Measurements from ENCODE around the gene UBL4B.

The UBL4B gene

DNA sequence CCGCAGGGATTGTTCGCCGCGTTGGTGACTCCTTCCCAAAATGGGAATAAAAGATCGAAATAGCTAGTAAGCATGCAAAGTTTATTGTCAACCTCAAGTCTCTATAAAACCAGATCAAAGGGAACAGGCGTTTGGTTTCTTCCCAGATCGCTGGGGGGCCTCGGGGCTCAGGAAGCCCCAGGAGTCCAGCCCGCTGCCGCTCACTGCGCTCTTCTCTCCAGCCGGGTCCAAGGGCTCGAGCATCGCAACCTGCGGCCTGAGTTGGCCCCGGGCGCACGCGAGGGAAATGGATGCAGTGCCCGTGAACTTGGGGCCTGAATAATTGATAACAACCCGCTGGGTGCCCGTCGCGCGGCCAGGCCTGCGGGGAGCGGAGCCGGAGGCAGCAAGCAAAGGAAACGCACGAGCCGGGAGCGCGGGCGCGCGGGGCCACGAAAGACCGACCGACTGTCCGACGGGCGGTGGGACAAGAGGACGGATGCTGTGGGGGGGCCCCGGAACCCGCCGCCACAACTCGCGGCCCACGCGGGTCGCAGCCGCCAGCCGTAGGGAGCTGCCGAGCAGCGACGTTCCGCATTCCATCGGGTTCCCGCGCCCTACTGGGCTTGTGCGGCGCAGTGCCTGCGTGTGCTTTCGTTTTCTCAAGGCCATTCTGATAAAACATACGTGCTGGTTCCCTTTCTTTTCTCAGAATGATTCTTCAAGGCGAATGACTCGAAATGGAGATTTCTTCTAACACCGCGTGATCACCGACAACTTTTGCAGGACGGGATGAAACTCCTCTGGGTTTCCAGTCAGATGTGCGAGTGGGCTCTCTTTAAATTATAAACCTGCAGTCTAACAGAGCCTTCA, 27.8 kb upstream of the UBL4B start:
- in situ Hi-C loops (cut with MboI; ENCODE audit: low sequenced_read_pairs) = no loop called here

GRCh38 chr1:110085671-110086070, 26.6 kb upstream of the UBL4B start:
- in situ Hi-C loops (cut with MboI; ENCODE audit: low sequenced_read_pairs) = no loop called here

DNA sequence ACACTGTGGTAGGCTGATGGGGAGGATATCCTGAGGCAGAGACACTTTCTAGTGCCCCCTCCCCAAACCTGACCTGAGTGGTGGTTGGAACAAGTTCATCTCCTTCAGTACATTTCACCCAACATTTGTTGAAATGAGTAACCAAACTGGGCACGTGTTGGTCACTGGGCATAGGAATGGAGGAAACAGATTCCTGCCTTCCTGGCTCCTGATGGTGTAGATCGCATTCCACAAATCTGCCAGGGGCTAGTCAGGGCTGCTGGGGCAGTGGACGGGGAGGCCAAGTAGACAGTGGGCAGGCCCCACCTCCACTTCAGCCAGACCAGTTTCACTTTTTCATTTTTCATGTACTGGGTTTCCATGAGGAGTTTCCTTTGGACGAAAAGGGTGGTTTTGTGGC, 25.3 kb upstream of the UBL4B start:
- in situ Hi-C loops (cut with MboI; ENCODE audit: low sequenced_read_pairs) = no loop called here

GRCh38 chr1:110087812-110088738, 24.2 kb upstream of the UBL4B start:
- in situ Hi-C loops (cut with MboI; ENCODE audit: low sequenced_read_pairs) = no loop called here

- in situ Hi-C loops (cut with MboI; ENCODE audit: low sequenced_read_pairs) = no loop called here
Observed at GRCh38 chr1:110088739-110089316, 23.4 kb upstream of the UBL4B start.

- in situ Hi-C loops (cut with MboI; ENCODE audit: low sequenced_read_pairs) = no loop called here
Observed at GRCh38 chr1:110089561-110090275, 22.5 kb upstream of the UBL4B start.

GRCh38 chr1:110091381-110091780, 20.9 kb upstream of the UBL4B start:
- in situ Hi-C loops (cut with MboI; ENCODE audit: low sequenced_read_pairs) = no loop called here

DNA sequence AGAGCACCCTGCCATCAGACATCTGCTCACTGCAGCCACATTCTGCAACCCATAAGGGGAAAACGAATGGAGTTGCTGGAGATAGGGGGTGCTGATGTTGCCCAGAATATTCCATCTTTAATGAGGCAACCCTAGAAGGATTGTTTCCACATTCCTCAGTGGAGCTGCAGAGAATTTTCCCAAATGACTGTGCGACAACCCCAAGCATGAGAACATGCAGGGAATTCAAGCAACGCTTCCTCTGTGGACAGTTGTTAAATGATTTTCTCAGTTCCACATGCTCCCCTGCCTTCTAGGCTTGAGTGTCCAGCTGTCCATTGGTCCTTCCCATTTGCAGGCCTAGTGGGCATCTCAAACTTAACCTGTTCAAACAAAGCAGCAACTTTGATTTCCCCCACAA, 20.5 kb upstream of the UBL4B start:
- in situ Hi-C loops (cut with MboI; ENCODE audit: low sequenced_read_pairs) = no loop called here

GRCh38 chr1:110092991-110093390, 19.3 kb upstream of the UBL4B start:
- in situ Hi-C loops (cut with MboI; ENCODE audit: low sequenced_read_pairs) = no loop called here

DNA sequence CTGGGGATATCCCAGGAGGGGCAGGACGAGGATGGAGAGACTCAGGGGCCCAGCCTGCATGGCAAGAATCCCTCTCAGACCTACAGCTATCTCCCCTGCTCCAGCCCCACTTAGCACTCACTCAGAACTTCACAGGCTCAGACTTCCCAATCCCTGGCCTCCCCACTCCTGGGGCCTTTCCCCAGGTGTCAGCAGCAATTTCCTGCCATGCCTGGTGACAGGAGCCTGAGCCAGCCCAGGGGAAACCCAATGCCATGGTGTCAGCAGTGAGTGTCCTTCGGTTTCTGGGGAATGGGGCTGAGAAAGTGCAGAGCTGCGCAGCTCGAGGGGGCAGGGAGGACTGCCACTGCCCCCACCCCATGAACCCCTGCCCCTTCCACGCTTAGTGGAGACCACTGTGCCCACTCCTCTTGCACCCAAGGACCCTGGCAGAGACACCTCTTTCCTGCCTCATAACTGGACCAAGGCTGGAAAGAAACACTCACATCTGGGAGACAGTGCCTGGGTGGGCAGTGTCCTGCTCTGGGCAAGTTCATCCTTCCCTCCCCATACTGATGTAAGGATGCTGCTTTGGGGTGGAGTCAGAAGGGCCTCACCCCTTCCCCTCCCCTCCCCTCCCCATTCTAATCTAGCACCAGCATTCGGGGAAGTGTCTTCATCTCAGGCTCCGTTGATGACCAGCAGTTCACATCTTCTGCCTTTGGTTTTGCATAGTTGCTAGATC, 17.1 kb upstream of the UBL4B start:
- in situ Hi-C loops (cut with MboI; ENCODE audit: low sequenced_read_pairs) = no loop called here

GRCh38 chr1:110097507-110098221, 14.6 kb upstream of the UBL4B start:
- in situ Hi-C loops (cut with MboI; ENCODE audit: low sequenced_read_pairs) = no loop called here

DNA sequence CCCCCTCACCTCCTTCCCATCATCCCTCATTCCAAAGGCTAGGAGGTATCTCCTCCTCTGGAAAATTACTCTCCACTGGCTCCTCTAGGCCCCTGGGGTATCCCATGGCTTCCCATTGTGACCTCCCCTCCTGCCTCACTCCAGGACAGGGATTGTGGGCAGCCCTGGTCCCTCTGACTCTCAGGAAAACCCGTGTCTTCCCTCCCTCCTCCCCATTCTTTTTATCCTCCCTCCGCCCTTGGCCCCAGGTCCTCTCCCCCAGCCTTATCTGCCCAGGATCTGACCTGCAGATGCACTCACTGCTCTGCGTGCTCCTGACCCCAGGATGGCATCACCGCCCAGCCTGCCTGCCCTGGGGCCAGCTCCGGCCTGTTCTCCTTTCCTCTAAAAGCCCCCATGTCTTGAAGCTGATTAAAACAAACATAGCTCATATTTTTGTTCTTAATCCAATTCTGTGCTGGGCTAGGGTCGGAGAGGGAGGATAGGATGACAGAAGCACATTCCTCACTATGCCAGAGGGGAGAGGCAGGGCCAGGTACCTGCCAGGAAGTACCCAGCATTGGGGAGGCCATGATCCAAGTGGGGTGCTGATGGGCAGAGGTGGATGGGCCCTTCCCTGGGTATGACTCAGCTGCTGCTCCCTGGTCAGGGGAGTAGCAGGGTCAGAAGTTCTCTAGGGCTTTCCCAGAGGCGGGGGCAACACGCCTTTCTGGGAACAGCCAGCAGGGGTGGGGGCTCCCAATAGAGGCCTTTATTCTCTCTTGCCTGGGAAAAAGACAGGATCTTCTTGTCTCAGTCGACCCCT, 13.8 kb upstream of the UBL4B start:
- in situ Hi-C loops (cut with MboI; ENCODE audit: low sequenced_read_pairs) = no loop called here

DNA sequence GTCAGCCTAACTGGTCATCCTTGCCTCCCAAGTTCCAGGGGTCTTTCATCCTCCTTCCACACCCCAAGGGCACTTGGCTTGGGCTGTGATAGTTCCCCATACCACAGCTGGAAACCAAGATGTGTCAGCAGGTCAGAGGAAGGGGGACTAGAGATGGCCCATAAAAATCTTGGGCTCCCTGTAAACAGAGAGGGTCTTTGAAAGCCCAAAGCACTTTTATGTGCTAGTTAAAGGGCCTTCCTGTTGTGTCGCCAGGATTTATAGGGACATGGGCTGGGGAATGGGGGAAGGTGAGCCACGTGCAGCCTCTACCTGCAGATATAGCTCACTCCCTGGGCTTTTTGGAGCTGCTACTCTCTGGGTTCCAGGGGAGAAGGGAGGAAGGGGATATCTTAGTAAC, 11.9 kb upstream of the UBL4B start:
- in situ Hi-C loops (cut with MboI; ENCODE audit: low sequenced_read_pairs) = no loop called here

DNA sequence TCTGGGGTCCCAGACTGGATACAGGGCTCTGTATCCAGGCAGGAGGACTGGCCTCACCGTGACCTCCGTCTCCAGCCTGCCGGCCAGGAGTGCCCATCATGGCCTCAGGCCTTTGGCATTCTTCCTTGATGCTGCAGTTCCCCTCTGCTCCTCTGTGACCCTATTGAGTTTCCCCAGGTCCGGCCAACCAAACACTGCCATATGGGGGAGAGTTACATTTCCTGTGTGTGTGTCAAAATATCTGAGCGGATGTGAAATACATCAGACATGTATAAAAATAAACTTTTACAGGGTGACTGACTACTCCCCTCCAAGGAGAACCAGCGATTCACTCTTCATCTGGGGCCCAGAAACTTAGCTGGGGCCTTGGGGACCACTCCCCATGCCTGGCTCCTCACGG, 10.2 kb upstream of the UBL4B start:
- in situ Hi-C loops (cut with MboI; ENCODE audit: low sequenced_read_pairs) = no loop called here

- in situ Hi-C loops (cut with MboI; ENCODE audit: low sequenced_read_pairs) = no loop called here
Observed at GRCh38 chr1:110106013-110106941, 6.0 kb upstream of the UBL4B start.

DNA sequence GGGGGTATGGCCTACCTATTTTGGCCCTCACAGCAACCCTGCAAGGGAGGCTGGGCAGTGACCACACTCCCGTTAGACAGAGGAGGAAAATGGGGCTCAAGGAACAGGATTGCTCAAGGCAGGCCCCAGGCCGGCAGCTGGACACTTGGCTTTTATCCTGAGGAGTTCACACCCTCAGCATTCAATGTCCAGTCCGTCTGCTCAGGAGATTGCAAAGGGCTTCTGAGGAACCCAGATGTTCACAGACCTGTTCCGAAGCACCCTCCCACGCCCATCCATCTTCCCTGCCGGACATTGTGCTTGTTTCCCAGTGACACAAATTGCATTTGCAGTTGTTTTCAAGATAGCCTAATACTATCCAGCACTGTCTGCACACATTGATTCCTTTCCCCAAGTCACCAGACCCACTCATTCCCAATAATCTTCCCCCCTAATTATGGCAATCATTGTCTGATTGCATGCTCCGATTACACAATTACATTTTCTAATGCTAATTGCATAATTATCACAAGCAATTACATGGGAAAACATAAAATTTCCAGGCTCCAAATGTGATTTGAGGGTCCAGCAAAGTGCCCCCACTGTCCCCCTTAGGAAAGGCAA, 4.3 kb upstream of the UBL4B start:
- in situ Hi-C loops (cut with MboI; ENCODE audit: low sequenced_read_pairs) = no loop called here

- in situ Hi-C loops (cut with MboI; ENCODE audit: low sequenced_read_pairs) = no loop called here
Observed at GRCh38 chr1:110111081-110111480, 1.2 kb upstream of the UBL4B start.

Measured in HL-60/S4 treated with retinoic acid at 250 ng/mL for 4 days and 3 days (cell line).